Medulla oblongata (tissue), 1 donor: ENCODE results near the gene LYAR.

Source experiments
- DNase-seq: peaks from one replicate; pipeline ENCODE4 v3.0.0-alpha.2; 2015; ENCODE audit errors: extremely low spot score

LYAR gene

DNA sequence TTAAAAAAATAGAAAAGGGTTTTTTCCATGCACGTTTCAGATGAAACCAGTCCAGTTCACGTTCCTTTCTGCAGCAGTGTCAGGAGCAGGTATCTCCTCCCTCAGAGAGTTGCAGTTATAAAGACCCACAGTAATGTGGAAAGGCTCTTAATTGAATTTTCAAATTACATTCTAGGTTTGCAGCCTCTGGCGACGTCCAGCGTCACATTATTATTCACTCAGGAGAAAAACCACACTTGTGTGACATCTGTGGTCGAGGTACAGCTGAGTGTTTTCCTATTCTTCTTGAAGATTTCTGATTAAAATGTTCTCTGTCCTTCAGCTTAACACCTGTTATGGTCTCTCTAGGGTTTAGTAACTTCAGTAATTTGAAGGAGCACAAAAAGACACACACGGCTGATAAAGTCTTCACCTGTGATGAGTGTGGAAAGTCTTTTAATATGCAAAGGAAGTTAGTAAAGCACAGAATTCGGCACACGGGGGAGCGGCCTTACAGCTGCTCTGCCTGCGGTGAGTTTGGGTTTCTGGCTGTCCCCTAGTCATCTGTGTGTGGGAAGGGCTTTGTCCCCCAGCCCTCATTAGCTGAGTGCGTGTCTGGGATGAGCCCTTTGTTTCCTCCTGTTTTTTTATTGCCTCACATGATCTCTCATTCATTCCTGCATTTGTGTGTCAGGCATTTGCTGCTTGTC is 25.7 kb upstream of the LYAR start:
- DNase-seq, result no peak

DNA sequence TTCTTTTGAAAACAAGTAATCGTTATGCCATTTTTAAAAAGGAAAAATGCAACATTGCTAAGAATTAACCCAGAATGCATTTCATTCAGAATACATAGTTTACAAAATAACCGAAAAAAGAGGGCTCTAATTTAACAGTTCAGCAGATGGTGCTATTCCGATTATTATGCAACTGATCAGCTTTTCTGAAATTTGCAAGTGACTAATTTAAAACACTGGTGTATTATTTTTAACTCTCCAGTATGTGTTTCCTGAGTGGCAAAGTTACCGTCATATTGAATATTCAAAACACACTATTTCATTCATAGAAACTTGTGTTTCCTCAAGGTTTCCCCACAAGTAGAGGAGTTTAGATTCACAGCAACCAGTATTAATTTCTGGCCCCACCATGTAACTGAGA is 21.2 kb upstream of the LYAR start:
- no peak for DNase-seq

DNA sequence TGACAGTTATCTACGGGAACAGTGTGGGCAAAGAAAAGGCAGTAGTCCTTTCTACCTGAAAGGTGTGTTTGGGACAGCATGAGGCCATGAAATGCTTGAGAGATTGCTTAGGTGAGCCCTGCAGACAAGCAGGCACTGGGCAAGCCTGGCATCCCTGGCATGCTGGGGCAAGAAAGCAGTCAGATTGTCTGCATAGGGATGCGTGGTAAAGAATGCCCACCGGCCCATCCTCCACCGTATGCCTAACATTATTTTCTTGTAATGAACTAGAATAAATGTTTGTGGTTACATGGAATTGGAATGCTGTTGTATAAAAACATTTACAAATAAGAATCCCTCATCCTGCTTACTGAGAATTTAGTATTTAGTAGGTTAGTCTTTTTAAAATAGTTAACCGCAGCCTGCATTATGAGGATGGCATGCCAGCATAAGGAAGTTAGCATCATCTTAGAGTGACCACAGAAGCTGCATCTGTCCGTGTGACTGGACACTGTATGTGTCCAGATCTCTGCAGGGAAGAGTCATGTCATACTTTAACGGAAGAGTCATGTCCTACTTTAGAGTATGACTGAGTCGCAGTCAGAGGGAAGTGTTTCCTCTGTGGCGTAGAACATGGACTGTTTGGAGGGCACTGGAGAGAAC is 19.0 kb upstream of the LYAR start:
- no peak for DNase-seq

DNA sequence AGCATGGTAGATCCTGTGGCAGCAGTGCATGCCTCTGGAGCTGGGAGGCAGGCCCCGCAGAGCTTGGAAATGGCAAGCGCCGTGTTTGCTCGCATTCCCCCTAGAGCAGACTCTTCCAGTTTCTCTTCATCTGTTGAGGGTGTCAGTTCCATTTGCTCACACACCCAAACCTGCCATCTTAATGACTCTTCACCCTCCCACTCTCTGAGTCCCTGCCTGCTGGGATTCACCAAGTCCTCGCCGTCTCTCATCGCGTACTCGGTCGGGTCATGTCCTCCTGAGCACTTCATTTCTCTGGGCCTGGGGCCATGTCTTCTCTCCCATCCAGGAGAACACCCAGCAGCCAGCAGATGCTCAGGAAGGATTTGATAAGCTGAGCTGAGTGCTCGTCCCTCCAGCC is 17.0 kb upstream of the LYAR start:
- no peak for DNase-seq

DNA sequence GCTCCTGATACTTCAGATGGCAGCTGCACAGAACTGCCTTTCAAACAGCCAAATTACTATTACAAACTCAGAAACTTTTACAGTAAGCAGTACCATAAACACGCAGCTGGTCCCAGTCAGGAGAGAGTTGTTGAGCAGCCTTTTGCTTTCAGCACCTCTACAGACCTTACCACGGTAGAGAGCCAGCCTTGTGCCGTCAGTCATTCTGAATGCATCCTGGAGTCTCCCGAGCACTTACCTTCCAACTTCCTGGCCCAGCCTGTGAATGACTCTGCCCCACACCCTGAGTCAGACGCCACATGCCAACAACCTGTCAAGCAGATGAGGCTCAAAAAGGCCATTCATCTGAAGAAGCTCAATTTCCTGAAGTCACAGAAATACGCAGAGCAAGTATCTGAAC is 12.5 kb upstream of the LYAR start:
- no peak for DNase-seq

DNA sequence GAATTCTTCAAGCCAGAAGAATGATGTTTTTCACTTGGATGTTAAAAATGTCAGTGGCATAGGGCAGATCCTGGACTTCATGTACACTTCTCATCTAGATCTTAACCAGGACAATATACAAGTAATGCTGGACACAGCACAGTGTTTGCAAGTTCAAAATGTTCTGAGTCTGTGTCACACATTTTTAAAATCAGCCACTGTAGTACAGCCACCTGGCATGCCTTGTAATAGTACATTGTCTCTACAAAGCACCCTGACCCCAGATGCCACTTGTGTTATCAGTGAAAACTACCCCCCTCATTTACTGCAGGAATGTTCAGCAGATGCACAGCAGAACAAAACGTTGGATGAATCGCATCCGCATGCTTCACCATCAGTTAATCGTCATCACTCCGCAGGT is 12.0 kb upstream of the LYAR start:
- no peak for DNase-seq

DNA sequence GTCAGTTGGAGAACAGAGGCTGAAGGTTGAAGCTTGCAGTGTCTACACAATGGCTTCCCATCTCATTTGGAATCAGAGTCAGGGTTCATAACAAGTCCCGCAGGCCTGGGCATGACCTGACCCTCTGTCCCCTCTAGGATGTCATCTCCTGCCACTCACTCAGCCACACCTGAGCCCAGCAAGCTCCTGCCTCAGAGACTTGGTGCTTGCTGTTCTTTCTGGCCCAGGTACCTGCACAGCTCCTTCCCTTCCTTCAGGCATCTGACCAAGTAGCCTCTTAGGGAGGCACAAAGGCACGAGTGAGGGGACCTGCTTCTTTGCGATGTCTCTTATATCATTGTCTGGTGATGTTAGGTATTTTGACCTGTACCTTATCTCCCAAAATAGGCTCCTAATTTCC is 9.1 kb upstream of the LYAR start:
- DNase-seq, result no peak

DNA sequence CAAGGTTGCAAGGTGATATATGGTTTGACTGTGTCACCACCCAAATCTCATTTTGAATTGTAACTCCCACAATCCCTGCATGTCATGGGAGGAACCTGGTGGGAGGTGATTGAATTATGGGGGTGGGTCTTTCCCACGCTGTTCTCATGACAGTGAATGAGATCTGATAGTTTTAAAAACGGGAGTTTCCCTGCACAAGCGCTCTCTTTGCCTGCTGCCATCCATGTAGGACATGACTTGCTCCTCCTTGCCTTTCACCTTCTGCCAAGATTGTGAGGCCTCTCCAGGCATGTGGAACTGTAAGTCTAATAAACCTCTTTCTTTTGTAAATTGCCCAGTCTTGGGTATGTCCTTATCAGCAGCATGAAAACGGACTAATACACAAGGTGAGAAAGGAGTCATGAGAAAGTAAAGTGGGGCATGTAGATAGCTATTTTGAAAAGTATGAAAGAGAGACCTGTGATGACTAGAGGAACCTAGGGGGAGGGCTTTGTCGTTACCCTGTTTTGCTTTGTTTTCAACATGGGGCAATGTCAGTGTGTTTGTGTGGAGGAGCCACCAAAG is 6.4 kb upstream of the LYAR start:
- no peak for DNase-seq

DNA sequence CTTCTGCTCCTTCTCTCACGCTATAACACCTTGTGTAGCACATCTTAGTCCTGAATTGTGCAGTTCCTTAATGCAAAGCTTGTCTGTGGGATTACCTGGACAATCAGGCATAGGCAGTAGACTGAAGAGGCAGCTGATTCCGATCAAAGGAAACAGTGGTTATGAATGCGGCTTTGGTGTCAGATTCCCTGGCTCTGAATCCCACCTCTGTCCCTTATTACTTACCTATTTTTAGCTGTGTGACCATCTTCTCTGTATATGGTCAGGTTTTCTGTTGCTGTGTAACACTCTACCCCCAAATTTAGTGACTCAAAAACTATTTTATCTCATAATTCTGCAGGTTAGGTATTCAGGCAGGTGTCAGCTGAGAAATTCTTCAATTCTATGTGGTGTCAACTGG is 3.3 kb upstream of the LYAR start:
- DNase-seq, result no peak

DNA sequence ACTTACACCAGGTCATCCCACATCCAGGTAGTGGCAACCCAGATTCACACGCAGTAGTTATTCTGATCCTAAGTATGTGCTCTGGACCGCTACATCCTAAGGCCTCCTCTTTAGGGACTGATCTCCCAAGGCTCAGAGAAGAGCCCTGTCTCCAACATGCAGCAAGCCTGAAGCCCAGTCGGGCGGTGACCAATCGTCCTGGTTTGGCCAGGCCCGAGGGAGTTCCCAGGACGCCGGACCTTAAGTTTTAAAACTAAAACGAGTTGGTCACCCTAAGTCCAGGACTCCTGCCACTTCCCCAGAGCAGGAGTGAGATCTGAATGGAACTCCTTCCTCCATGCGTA is 385 bp downstream of the LYAR start:
- DNase-seq, result no peak

DNA sequence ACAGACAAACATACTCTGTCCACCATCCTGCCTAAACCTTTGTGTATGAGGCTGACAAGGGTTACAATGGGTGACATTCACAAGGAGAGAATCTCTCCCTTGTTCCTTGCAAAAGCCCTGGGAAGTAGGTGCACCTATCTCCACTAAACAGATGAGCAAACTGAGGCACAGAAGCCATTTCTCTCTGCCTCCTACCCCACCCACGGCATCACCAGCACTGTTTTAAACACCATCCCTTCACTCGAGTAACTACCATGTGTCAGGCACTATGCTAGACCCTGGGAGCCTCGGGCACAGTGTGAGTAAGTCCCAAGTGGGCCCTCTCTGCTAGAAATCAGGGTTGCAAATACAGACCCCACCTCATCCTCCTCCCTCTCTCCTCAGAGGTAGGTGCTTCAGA is 899 bp downstream of the LYAR start:
- DNase-seq, result no peak

DNA sequence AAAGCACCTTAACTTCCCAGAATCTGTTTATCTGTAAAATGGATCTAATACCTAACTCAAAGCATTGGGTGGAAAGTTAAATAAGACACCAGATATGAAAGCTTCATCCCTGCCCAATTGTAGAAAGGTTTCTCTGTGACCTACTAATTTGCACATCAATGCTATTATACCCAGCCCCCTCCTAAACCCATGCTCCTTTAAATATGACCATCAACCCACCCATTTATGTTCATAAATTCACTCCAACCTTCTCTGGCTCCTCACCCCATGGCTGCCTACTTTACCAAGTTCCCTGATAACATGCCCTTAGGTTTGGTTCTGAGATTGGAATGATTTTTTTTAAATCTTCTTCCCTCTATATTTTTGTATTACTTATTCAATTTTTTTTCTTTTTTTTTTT is 1.9 kb downstream of the LYAR start:
- DNase-seq, result no peak

DNA sequence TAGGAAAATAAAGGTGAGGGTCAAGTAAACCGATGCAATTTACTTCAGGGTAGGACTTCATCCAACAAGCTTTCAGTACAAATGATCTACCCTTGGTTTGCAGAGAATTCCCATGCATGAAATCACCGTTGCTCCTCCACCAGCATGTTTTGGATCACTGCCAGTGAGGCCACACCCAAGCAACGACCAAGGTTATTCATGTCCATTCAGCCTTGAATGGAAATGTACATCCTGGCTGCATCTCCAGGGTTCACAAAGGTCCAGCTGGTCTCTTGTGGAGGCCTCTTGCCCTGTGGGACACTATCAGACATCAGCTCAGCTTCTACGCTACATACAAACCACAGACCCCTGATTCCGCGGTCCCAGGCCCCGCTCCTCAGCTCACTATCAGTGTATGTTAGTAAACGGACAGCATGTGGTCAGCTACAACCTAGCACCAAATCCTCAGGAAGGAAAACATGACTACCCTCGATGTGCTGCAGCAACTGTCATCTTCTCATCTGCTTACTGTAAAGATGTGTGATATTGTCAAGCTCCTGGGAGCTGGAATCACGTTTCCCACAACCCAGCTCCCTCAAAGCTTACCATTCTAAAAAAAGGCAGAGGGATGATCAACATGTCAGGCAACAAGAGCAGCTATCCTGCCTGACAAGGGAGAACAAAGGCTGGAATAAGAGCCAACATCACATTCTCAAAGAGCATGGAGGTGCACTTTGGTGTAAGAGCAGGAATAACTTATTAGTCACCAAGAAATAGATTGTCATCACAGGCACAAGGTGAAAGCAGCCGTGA is 4.9 kb downstream of the LYAR start:
- DNase-seq, result no peak

DNA sequence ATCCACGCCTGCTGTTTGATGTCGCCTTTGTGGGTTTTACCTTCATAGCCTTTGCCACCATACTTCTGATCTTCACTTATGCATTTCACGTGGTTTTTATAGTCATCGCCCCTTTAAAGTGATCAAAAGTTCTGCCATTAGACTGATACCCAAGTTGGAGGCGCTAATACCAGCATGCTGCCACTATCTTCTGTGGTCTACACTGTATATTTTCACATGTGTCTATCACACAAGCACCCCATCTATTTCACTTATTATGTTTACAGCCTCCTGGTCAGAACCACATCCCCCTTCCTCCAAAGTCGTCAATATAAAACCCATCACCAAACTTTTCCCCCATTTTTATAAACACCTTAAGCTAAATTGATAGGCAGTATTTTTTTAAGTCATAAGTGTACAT is 8.2 kb downstream of the LYAR start:
- no peak for DNase-seq

DNA sequence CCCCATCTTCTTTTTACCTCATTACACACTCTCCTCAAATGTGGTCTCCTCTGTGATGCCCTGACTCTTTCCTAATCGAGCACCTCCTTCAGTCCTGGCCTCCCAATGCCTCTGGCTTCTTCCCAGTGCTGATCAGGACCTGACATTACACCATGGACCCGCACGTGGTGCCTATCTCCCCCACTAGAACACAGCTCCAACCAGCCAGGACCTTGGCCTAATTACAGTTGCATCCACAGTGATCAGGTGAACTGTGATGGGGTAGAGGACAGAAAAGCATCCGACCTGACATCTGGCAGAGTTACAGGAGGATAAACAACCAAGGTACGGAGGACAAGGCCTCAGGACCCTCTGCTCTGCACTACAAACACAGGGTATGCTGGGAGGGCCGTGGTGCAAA is 12.4 kb downstream of the LYAR start:
- no peak for DNase-seq

DNA sequence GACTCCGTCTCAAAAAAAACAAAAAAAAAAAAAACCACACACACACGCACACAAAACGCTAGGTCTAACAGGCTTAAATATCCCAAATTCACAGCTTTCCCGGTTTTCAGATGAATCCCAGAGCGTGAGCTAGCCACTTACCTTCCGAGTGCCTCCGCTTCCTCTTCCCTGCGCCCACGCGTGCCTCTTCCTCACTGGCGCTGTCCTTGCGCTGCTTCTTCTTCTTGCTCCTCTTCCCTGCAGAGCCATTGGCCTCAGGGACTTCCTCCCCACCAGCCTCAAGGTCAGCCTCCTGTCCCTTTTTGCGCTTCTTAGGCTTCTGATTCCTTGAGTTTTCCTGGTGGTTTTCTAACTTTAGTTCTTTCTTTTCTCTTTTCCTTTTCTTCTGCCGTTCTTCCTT is 15.7 kb downstream of the LYAR start:
- DNase-seq, result no peak

DNA sequence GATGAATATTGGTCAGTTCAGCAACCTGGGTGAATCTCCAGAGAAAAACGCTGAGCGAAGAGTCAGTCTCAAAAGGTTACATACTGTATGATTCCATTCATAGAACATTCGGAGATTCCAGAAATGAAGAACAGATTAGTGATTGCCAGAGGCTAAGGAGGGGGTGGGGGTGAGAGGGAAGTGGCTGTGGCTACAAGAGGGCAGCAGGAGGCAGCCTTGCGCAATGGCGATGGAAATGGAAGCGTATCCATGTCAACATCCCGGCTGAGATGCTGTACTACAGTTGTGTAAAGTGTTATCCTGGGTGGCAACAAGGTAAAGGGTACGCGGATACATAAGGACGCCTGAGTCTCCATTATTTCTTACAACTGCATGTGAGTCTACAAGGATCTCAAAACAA is 18.0 kb downstream of the LYAR start:
- no peak for DNase-seq

DNA sequence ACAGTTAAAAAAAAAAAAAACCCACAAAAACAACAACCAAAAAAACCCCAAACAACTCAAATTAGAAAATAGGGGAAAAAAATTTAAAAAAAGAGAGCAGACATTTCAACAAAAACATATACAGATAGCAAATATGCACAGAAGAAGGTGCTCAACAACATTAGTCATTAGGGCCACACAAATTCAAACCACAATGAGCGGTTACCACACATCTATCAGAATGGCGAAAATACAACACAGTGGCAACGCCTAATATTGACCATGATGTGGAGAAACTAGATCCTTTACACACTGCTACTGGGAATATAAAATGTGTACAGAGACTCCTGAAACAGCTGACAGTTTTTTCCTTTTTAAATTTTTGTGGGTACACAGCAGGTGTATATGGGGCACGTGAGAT is 19.4 kb downstream of the LYAR start:
- DNase-seq, result no peak

DNA sequence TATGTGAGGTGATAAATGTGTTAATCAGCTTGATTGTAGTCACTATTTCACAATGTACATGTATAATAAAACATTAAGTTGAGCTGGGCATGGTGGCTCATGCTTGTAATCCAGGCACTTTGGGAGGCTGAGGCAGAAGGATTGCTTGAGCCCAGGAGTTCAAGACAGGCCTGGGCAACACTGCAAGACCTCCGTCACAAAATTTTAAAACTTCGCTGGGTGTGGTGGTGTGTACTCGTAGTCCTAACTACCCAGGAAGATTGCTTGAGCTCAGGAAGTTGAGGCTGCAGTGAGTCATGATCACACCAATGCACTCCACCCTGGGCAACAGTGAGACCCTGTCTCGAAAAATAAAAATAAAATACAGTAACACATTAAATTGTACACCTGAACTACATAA is 20.1 kb downstream of the LYAR start:
- no peak for DNase-seq

DNA sequence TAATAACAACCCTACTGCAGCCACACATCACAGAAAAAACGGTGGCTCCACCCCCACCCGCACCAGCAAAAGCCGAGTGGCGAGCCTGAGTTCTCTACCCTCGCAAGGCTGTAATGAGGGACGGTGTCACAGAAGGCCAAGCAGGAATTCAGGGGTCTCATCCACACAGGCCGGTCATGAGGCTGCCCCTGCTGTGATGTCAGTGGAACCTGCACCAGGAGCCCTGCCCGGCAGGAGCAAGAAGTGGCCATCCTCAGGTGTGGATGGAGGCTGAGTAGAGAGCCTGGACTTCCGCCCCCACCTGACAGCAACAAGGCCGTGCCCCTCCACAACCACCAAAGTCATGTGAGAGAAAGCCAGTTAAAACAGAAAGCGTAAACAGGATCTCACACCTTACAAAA is 20.6 kb downstream of the LYAR start:
- no peak for DNase-seq

DNA sequence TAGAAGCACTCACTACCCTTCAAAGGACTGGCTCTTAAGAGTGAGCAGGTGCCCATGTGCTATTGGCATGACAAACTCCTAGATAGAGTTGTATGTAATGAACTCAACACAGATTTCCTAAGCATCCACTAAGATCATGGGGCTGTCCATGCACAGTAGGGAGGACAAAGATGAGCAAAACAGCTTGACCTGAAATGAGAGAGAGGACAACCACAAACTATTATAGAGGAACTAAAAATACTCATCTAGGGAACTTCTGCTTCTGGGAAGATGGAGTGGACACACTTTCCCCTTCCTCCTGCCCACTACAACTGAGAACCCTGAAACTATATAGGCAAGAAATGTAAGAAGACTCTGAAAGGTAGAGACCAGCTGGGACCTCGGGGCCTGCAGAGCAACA is 21.2 kb downstream of the LYAR start:
- peak; percentile 31 for DNase-seq

DNA sequence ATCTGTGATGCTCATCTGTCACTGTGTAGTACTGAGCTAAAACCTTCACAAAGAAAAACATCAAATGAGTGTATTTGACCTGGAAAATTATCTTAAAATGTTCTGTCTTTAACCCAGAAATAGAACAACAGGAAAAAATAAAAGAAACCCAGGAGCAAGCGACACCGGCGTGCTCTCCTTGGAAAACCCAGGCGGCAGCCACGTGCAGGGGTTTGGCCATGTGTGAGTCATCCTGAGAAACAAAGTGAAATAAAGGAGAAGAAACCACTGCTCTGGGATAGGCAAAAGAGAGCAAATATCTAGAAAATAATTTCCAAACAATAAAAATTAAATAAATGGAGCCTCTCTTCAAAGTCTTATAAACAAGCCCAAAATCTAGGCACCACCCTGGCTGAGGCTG is 22.0 kb downstream of the LYAR start:
- DNase-seq, result peak; percentile 19

DNA sequence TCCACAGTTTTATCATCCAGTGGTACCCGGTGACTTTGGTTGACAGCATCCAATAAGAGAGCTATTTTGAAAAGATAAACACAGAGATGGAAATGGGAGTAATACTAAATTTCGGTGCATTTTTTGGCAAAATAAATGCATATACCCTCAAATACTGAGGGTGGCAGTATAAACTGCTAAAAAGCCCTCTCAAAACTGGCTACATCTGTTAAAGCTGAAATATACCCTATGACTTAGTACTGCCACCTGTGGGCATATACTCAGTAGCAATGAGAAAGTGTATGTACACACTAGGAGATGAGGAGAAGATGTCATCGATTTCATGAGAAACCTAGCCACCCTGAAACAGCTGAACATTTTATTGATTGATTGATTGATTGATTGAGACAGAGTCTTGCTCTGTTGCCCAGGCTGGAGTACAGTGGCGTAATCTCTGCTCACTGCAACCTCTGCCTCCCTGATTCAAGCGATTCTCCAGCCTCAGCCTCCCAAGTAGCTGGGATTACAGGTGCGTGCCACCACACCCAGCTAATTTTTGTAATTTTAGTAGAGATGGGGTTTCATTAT is 29.7 kb downstream of the LYAR start:
- peak; percentile 11 for DNase-seq
